ENCODE measurements around the gene RASEF. TPM values are rescaled to one million over a fixed set of nuclear protein-coding genes. Genes with fewer than 3 reads are reported as not detected.

Gene RASEF
- total and polyA plus RNA-seq, 3 donors from 2014 or later: 2.7 to 10.8 (median 9.1) TPM

GRCh38 chr9:82991671-82992070 lies 71.3 kb downstream of the RASEF start:
- no peak overlapping the region for H3K4me3 ChIP-seq
- H3K9me3 ChIP-seq: no peaks in the 10 kb centered on the region
- WGBS, 2 donors: 39 to 56% methylated on average over 2 of the region's 2 CpGs
- H3K27me3 ChIP-seq: no peaks in the 10 kb centered on the region
- H3K36me3 ChIP-seq (ENCODE audit: low read depth, missing control alignments): no peaks in the 10 kb centered on the region
- TF ChIP-seq CTCF (IDR thresholded peaks at IDR 0.05): no peak
- TF ChIP-seq POLR2A (IDR thresholded peaks at IDR 0.05): no peak
- H3K4me1 ChIP-seq: no peaks in the 10 kb centered on the region
- intact Hi-C loops (cut with DNase I; ENCODE audit: low total_unique reads): no loop called here
- H3K27ac ChIP-seq: no peak overlapping the region
- DNase-seq: no peak

GRCh38 chr9:82989929-82990328 lies 73.0 kb downstream of the RASEF start:
- Histone ChIP-seq H3K9me3 (no peaks in the 10 kb centered on the region), H3K27me3 (no peaks in the 10 kb centered on the region), H3K27ac (no peak overlapping the region), H3K4me1 (no peaks in the 10 kb centered on the region), H3K4me3 (no peak overlapping the region), H3K36me3 (ENCODE audit: low read depth, missing control alignments) (no peaks in the 10 kb centered on the region)
- intact Hi-C loops (cut with DNase I; ENCODE audit: low total_unique reads): no loop called here
- TF ChIP-seq POLR2A (IDR thresholded peaks at IDR 0.05) (no peak), CTCF (IDR thresholded peaks at IDR 0.05) (no peak)
- no peak for DNase-seq
- 84 to 85% methylated on average over 4 of the region's 4 CpGs for WGBS, 2 donors

GRCh38 chr9:82988488-82988887 lies 74.5 kb downstream of the RASEF start:
- intact Hi-C loops (cut with DNase I; ENCODE audit: low total_unique reads): no loop called here
- WGBS, 2 donors: 65 to 68% methylated on average over 9 of the region's 9 CpGs

GRCh38 chr9:82987370-82988189 lies 75.4 kb downstream of the RASEF start:
- Histone ChIP-seq H3K9me3 (no peaks in the 10 kb centered on the region), H3K27me3 (no peaks in the 10 kb centered on the region), H3K27ac (no peak overlapping the region), H3K4me1 (no peaks in the 10 kb centered on the region), H3K4me3 (no peak overlapping the region), H3K36me3 (ENCODE audit: low read depth, missing control alignments) (no peaks in the 10 kb centered on the region)
- no peak for TF ChIP-seq POLR2A (IDR thresholded peaks at IDR 0.05)
- TF ChIP-seq CTCF (IDR thresholded peaks at IDR 0.05): no peak
- WGBS, 2 donors: 70 to 75% methylated on average over 5 of the region's 5 CpGs
- DNase-seq: no peak
- intact Hi-C loops (cut with DNase I; ENCODE audit: low total_unique reads): no loop called here

More at GRCh38 chr9:82988488-82988887, 74.5 kb downstream of the RASEF start:
- DNase-seq: no peak
- Histone ChIP-seq H3K4me1 (no peaks in the 10 kb centered on the region), H3K9me3 (no peaks in the 10 kb centered on the region), H3K36me3 (ENCODE audit: low read depth, missing control alignments) (no peaks in the 10 kb centered on the region), H3K27me3 (no peaks in the 10 kb centered on the region), H3K4me3 (no peak overlapping the region), H3K27ac (no peak overlapping the region)
- TF ChIP-seq POLR2A (IDR thresholded peaks at IDR 0.05) (no peak), CTCF (IDR thresholded peaks at IDR 0.05) (no peak)

GRCh38 chr9:82981552-82981951 lies 81.4 kb downstream of the RASEF start:
- WGBS, 2 donors: 87 to 94% methylated on average over 1 of the region's 1 CpG
- TF ChIP-seq POLR2A (IDR thresholded peaks at IDR 0.05): no peak
- TF ChIP-seq CTCF (IDR thresholded peaks at IDR 0.05): no peak
- Histone ChIP-seq H3K4me3 (no peak overlapping the region), H3K27me3 (no peaks in the 10 kb centered on the region), H3K4me1 (no peaks in the 10 kb centered on the region), H3K27ac (no peak overlapping the region), H3K36me3 (ENCODE audit: low read depth, missing control alignments) (no peaks in the 10 kb centered on the region), H3K9me3 (no peaks in the 10 kb centered on the region)
- no peak for DNase-seq
- intact Hi-C loops (cut with DNase I; ENCODE audit: low total_unique reads): no loop called here

Measured in testis (tissue), 3 donors.